HepG2 (cell line): ENCODE measurements around the gene PEF1. TPM values are rescaled to one million over a fixed set of nuclear protein-coding genes. Genes with fewer than 3 reads are reported as not detected.

ENCODE experiments used
- ATAC-seq: fragments of 200-7000 bp; cut with Tn5 transposase; 3 replicates; pipeline ENCODE4 v1.9.1; 2020; ENCODE audit warnings: mild to moderate bottlenecking, moderate library complexity
- BruUV-seq: library from RNA; stranded (reverse); fragments of 400-500 nt; replicated peaks from 2 replicates; lab custom pipeline; 2021; lab: Mats Ljungman, UMichigan
- CTCF ChIA-PET: fragments of 300-600 bp; formaldehyde crosslinking; extraction: SDS; loops from one replicate; lab custom pipeline; 2021; ENCODE audit warnings: low total read pairs, inconsistent platforms, low intra/inter-chr PET ratio; lab: Yijun Ruan, JAX
- POLR2A ChIA-PET: fragments of 350-600 bp; sonication (Branson Sonifier 250); formaldehyde crosslinking; loops from one replicate; lab custom pipeline; 2020; ENCODE audit warnings: antibody characterized with exemption, inconsistent platforms; lab: Yijun Ruan, JAX
- DNase-seq: peaks from one replicate; pipeline ENCODE4 v3.0.0-alpha.2; 2015; ENCODE audit warnings: low spot score
- FAIRE-seq: peaks from 3 replicates; lab custom pipeline; 2011; peaks lifted over from hg19 to GRCh38; lab: Jason Lieb, UNC
- H2AFZ ChIP-seq: one replicate; pipeline ENCODE4 v1.6.1; 2011; ENCODE audit warnings: low read length, inconsistent platforms
- H3K27ac ChIP-seq: fragments of 300-600 bp; 3 replicates; pipeline ENCODE4 v1.8.0; 2011; ENCODE audit warnings: mixed run types, mild to moderate bottlenecking, mixed read lengths, low read length, inconsistent platforms; ENCODE audit not compliant: insufficient read depth; ENCODE audit errors: extremely low read length
- H3K27me3 ChIP-seq, 2 experiments: fragments of 200-600 bp in 1 of 2; 2 replicates in 1 of 2; 3 replicates in 1 of 2; pipeline versions ENCODE4 v1.6.0 to v1.8.0; 2011; ENCODE audit warnings: low read length in 2 of 2, mild to moderate bottlenecking in 2 of 2, moderate library complexity in 2 of 2, inconsistent platforms in 1 of 2; ENCODE audit not compliant: insufficient read depth in 2 of 2, control insufficient read depth in 1 of 2
- H3K36me3 ChIP-seq, 2 experiments: fragments of 200-600 bp in 1 of 2; replicated peaks in 1 of 2; 2 replicates in 1 of 2; 3 replicates in 1 of 2; pipeline versions ENCODE4 v1.5.1 to v1.8.0; 2011; ENCODE audit warnings: low read length in 2 of 2, inconsistent platforms in 1 of 2; ENCODE audit not compliant: insufficient read depth in 2 of 2, control insufficient read depth in 1 of 2
- H3K4me1 ChIP-seq: 2 replicates; pipeline ENCODE4 v1.5.1; 2012; ENCODE audit warnings: low read length, inconsistent platforms; ENCODE audit not compliant: insufficient read depth
- H3K4me2 ChIP-seq: 2 replicates; pipeline ENCODE4 v1.6.0; 2011; ENCODE audit warnings: low read depth, low read length, inconsistent platforms
- H3K4me3 ChIP-seq, 3 experiments: fragments of 200-600 bp in 1 of 3; sonication (generic), shearing (Covaris generic) in 1 of 3; replicated peaks in 1 of 3; 2 replicates each; pipeline ENCODE4 v1.5.1; 2011 to 2016; ENCODE audit warnings: low read length in 3 of 3, inconsistent platforms in 2 of 3, low read depth in 2 of 3, mild to moderate bottlenecking in 2 of 3, control low read depth in 1 of 3, mixed read lengths in 1 of 3; ENCODE audit not compliant: insufficient read depth in 1 of 3
- H3K79me2 ChIP-seq: one replicate; pipeline ENCODE4 v1.6.1; 2011; ENCODE audit warnings: low read length, inconsistent platforms; ENCODE audit not compliant: insufficient read depth
- H3K9ac ChIP-seq: 2 replicates; pipeline ENCODE4 v1.6.0; 2011; ENCODE audit warnings: mild to moderate bottlenecking, low read depth, low read length, inconsistent platforms; ENCODE audit not compliant: insufficient read depth
- H3K9me3 ChIP-seq: 2 replicates; pipeline ENCODE4 v1.5.1; 2012; ENCODE audit warnings: mild to moderate bottlenecking, low read length
- H4K20me1 ChIP-seq: 2 replicates; pipeline ENCODE4 v1.6.0; 2011; ENCODE audit warnings: inconsistent platforms, mild to moderate bottlenecking, low read length, moderate library complexity; ENCODE audit not compliant: insufficient read depth
- AFF4 ChIP-seq: sonication (generic); formaldehyde crosslinking; IDR thresholded peaks from 2 replicates; pipeline ENCODE4 v1.4.0; 2020; ENCODE audit warnings: missing genetic modification reagents
- CENPBD1 ChIP-seq: sonication (generic); formaldehyde crosslinking; IDR thresholded peaks from 2 replicates; pipeline ENCODE4 v1.8.0; 2022; ENCODE audit warnings: missing genetic modification reagents, low read depth, mild to moderate bottlenecking, borderline replicate concordance
- FOSL2 ChIP-seq: sonication (generic); formaldehyde crosslinking; IDR thresholded peaks from 2 replicates; pipeline ENCODE4 v1.4.0; 2020; ENCODE audit warnings: missing genetic modification reagents
- MED13 ChIP-seq: sonication (generic); formaldehyde crosslinking; IDR thresholded peaks from 2 replicates; pipeline ENCODE4 v1.5.0; 2020; ENCODE audit warnings: missing genetic modification reagents
- RNF2 ChIP-seq: fragments of 450-650 bp; conservative IDR thresholded peaks from 2 replicates; pipeline ENCODE4 v1.6.1; 2016; ENCODE audit warnings: low read depth
- SAFB2 ChIP-seq: sonication (generic); formaldehyde crosslinking; IDR thresholded peaks from 2 replicates; pipeline ENCODE4 v1.5.1; 2020; ENCODE audit warnings: missing genetic modification reagents, low read depth, mild to moderate bottlenecking, borderline replicate concordance
- SIX1 ChIP-seq: sonication (generic); formaldehyde crosslinking; IDR thresholded peaks from 2 replicates; pipeline ENCODE4 v1.4.0; 2020; ENCODE audit warnings: missing genetic modification reagents, borderline replicate concordance
- ZBTB44 ChIP-seq: sonication (generic); formaldehyde crosslinking; IDR thresholded peaks from 2 replicates; pipeline ENCODE4 v1.4.0; 2020; ENCODE audit warnings: missing genetic modification reagents
- ZFP62 ChIP-seq: sonication (generic); formaldehyde crosslinking; IDR thresholded peaks from 2 replicates; pipeline ENCODE4 v1.4.0; 2020; ENCODE audit warnings: missing genetic modification reagents
- ZGPAT ChIP-seq: IDR thresholded peaks from 2 replicates; pipeline ENCODE4 v1.6.1; 2016; ENCODE audit warnings: mild to moderate bottlenecking
- ZNF317 ChIP-seq: sonication (generic); formaldehyde crosslinking; IDR thresholded peaks from 2 replicates; pipeline ENCODE4 v1.5.0; 2020; ENCODE audit warnings: mild to moderate bottlenecking, missing genetic modification reagents
- ZNF891 ChIP-seq: sonication (generic); formaldehyde crosslinking; IDR thresholded peaks from 2 replicates; pipeline ENCODE4 v1.5.0; 2020; ENCODE audit warnings: mild to moderate bottlenecking, missing genetic modification reagents
- WGBS: methylation state at CpG from one replicate; pipeline ENCODE4 v1.1.6; 2017; ENCODE audit warnings: low lambda C conversion rate; 5-methylcytosine and 5-hydroxymethylcytosine counted together
- in situ Hi-C: cut with HindIII; loops from 2 replicates; pipeline ENCODE4 v1.10.0; 2017; ENCODE audit warnings: low pct_unique_long_range_greater_than_20kb; ENCODE audit not compliant: extremely low pct_ligation_motif_present
- intact Hi-C: fragments of 100-400 bp; cut with micrococcal nuclease; formaldehyde crosslinking; loops from one replicate; pipeline ENCODE4 v1.10.0; 2022; ENCODE audit not compliant: unreplicated experiment
- polyA plus RNA-seq, 8 experiments: library from polyadenylated mRNA; depleted of rRNA in 3 of 8; stranded (reverse) in 7 of 8; unstranded in 1 of 8; fragments of >200 nt; fragmentation: Illumina TruSeq in 4 of 8; extraction: Trizol in 4 of 8; gene quantifications; 2 replicates each; pipeline versions ENCODE4 v1.2.1 to v1.2.3, GENCODE V29; 2011 to 2016; ENCODE audit warnings: low read depth in 4 of 8, missing spikeins in 1 of 8, mixed read lengths in 1 of 8; ENCODE audit not compliant: insufficient read depth in 1 of 8
- total RNA-seq, 5 experiments: library from RNA; depleted of rRNA; stranded (reverse); fragments of >200 nt; fragmentation: Illumina TruSeq; extraction: Trizol; gene quantifications; 2 replicates each; pipeline ENCODE4 v1.2.3, GENCODE V29; 2016; ENCODE audit warnings: low read depth in 1 of 5

Gene PEF1
- total and polyA plus RNA-seq, 2 of the 13 experiments (the other 11 are each of a cell fraction or from before 2014, with no cell fraction given), result 57.1 to 57.8 TPM

- no TSS peak for BruUV-seq
- Histone ChIP-seq H3K79me2 (no peaks in the 10 kb centered on the region), H3K36me3 (no peaks in the 10 kb centered on the region), H3K9me3 (no peaks in the 10 kb centered on the region), H4K20me1 (no peaks in the 10 kb centered on the region), H3K4me2 (no peak overlapping the region), H2AFZ (no peak overlapping the region), H3K4me1 (no peaks in the 10 kb centered on the region), H3K9ac (no peak overlapping the region), H3K4me3 (no peak overlapping the region), H3K27me3 (no peaks in the 10 kb centered on the region), H3K27ac (no peak overlapping the region)
- intact Hi-C loops (no loop called here), in situ Hi-C loops (no loop called here)
- ATAC-seq (no peak), DNase-seq (no peak), FAIRE-seq (no peak)
- TF ChIP-seq RNF2 (no peak), SIX1 (CRISPR knock-in tag) (no peak), MED13 (no peak), FOSL2 (no peak), ZFP62 (CRISPR knock-in tag) (no peak), SAFB2 (no peak), ZNF317 (CRISPR knock-in tag) (no peak), AFF4 (CRISPR knock-in tag) (no peak), CENPBD1 (CRISPR knock-in tag) (no peak), ZGPAT (CRISPR knock-in tag) (no peak), ZBTB44 (CRISPR knock-in tag) (no peak), ZNF891 (no peak)
- 86% methylated on average over 9 of the region's 9 CpGs for WGBS
- ChIA-PET CTCF (no interaction called here), POLR2A (no interaction called here)
These were observed 28.8 kb upstream of the PEF1 start for GRCh38 chr1:31673433-31673832.
